HG03280 (cell line): ENCODE measurements around the gene MBD3.

Source experiments
- ATAC-seq: cut with Tn5 transposase; IDR thresholded peaks from one replicate; pipeline ENCODE4 v1.9.1; 2021; ENCODE audit warnings: mild to moderate bottlenecking, moderate library complexity; ENCODE audit not compliant: unreplicated experiment

MBD3 gene

DNA sequence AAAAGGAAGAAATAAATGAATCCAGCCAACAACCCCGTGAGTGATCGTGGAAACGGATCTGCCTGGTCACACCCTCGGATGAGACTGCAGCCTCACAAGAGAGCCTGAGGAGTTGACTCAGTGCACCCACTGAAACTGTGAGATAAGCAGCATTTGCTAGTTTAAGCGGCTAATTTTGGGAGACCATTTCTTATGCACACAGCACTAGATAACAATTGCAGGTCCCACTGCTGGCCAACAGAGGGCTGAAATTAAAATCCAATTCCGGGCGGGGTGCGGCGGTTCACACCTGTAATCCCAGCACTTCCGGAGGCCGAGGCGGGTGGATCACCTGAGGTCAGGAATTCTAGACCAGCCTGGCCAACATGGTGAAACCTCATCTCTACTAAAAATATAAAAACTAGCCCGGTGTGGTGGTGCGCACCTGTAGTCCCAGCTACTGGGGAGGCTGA lies 9.0 kb upstream of the MBD3 start:
- ATAC-seq: no peak

DNA sequence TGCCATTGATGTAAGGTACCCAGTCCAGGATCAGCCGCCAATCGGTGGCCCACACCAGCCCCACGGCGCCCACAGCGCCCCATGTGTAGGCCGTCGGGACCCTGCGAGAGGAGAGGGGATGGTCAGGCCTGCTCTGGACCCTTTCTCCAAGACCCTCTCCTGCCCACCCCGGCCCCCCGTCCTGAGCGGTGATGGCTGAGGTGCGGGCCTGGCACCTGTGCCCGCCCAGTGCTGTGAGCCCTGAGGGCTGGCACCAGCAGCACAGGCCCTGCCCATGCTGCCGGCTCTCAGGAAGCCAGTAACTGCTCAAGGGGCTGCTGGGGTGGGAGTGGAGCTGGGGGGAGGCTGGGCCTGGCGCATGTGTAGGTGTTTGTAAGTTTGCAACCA lies 6.8 kb upstream of the MBD3 start:
- no peak for ATAC-seq

DNA sequence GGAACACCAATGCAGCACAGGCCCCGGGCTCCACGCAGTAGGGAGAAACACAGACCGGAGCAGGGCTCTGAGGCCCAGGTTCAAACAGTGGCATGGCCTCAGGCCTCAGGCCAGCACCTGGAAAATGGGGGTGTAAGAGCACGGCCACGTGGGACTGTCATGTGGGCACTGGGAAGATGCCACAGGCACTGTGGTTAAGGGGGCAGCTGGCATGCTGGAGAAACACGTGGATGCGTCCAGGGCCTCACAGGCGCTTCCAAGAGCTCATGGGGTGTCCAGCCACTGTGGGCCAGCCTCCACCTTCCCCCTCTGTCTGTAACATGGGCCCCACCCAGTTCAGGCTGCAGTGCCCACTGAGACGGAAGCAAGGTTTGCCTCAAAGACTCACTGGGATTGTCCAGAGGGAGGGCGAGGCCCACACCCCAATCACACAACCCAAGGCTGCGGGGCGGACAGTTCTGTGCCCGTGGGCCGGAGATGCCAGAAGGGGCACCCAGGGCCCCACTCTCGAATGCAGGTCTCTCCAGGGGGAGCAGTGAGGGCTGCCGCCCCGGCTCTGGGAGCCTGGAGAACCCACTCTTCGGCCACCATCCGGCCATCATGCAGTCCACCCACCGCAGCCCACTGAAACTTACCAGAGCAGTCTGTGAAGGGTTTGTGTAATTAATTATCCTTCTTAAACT lies 6.3 kb upstream of the MBD3 start:
- no peak for ATAC-seq

- ATAC-seq: no peak
Observed at GRCh38 chr19:1593501-1593772, 772 bp upstream of the MBD3 start.

DNA sequence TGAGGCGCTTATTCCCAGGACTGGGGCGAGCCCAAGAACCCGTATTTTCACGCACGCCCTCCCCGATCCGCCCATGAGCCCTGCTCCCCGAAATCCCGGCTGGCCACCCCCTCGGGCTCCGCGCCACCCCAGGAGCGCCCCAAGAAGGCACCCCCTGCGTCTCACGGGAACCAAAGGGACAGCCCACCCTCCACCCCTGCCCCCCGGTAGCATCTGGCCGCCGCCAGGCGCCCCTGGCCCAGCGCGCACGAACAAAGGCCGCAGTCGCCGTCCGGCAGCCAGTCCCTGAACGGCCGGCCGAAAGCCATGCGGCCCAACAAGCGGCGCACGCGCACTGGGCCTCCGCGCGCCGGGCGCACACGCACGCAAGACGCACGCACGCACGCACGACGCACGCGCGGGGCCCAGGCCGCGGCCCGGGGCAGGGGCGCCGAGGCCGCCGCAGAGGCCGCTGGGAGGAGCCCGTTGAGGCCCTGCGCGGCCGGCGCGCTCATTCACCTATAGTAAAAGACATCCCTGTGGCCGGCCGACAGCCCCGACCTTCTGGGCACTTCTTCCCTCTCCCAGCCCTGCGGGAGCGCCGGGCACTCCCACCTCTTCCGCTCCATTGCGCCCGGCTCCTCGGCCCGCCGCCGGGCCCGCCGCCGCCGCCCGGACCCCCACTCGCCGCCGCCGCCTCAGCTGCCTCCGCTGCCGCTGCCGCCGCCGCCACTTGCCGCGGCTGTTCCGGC lies 476 bp downstream of the MBD3 start:
- peak; percentile 68 for ATAC-seq

DNA sequence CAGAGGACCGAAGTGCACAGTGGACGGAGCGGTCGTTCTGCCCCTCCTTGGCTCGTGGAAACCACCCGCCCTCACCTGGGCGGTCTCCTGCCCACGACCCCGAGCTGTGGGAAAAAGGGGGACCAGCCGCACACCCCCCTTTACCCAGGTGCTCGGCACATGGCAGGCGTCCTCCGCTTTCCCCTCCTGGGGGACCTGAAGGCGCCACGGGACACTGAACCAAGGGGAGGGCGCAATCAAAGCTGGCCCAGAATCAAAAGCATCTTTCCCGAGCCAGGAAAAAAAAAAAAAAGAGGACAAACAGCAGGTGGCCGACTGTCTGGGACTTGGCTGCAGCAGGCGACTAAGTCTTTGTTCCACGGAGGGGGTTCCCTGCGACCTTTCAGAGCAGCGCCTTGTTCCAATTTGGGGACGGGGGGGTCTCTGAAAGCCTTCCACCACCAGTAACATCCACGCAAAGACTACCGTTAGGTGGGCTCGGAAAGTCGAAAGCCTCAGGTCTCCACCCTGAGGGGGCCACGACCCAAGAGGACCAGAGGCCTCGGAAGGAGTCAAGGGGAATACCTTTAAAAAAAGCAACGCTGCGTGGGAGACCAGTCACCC lies 1.1 kb downstream of the MBD3 start:
- no peak for ATAC-seq

DNA sequence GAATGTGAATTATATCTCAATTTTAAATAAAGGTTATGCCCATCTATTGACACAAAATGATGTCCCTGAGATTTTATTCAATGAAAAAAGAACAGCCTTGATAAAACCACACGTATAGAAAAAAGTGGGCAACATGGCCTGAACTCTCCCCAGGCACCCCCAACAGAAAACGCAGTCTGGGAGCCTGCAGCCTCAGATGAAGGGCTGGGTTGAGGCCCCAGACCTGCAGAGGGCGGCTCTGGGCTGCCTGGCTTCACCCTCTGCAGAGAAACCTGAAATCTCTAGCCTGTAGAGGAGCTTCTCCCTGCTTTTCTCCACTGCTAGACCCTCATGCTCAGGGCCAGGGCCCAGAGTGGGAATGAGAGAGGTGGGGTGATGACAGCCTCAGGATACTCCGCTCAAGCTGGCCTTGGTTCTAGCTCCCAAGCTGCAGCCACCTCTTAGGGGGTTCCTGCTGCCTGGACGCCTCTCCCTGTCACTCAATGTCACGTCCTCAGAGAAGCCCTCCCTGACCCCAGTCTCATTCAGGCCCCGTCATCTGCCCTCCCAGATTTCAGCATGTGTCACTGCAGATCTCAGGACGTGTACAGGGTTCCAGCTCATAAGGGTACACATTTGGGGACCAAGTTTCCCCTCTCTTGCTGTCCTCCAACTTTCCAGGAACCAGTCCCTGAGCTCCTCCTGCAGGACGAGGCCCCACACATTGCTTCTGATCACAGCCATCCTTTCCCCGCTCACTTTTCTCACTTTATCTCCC lies 1.8 kb downstream of the MBD3 start:
- no peak for ATAC-seq

- ATAC-seq: no peak
Observed at GRCh38 chr19:1587872-1588271, 4.8 kb downstream of the MBD3 start.

- no peak for ATAC-seq
Observed at GRCh38 chr19:1585243-1585580, 7.5 kb downstream of the MBD3 start.

DNA sequence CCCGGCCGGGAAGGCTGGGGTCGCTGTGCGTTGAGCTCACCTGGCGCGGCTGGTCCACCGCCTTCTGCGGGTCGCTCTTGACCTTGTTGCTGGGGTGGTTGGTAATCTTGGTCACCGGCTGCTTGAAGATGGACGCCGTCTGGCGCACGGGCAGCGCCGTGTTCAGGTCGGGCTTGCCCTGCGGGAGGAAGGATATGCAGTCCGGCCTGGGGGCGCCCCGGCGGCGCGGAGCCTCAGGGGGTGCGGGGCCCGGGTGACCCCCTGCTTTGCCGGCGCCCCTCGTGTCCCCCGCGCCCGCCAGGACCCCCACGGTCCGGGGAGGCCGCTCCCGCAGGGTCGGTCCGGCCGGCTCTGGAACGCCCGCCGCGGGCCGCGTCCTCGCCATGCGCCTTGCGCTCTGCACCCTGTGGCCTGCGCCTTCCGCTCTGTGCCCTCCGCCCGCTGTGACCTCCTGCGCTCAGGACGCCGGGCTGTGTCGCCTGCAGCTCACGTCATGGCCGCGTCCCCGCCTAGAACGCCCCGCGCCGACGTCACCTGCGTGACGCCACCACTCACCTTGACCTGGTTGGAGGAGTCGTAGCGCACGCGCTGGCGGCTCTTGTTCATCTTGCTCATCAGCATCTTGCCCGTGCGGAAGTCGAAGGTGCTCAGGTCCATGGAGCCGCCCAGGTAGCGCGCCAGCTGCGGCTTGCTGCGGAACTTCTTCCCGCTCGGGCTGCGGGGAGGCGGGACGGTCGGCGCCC lies 8.0 kb downstream of the MBD3 start:
- ATAC-seq: no peak

DNA sequence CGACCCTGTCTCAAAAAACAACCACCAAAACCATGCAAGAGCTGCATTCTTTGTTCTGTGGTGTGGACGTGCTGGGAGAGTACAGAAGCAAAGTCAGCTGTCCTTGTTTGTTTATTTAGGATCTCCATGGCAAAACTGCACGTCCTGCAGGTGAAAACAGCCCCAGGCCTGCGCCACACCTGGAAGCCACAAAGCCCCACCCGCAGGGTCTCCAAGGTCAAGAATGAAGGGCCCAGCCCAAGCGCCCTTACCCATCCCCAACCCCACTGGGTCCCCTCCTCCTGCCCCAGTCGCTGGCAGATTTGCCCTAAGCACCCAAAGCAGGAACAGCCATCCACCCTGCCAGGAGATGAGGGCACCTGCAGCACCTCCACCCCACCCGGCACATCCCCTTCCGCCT lies 10.5 kb downstream of the MBD3 start:
- ATAC-seq: no peak

GRCh38 chr19:1580957-1581356 lies 11.7 kb downstream of the MBD3 start:
- ATAC-seq: no peak

GRCh38 chr19:1580382-1580781 lies 12.3 kb downstream of the MBD3 start:
- ATAC-seq: no peak

GRCh38 chr19:1579222-1579621 lies 13.4 kb downstream of the MBD3 start:
- ATAC-seq: no peak

DNA sequence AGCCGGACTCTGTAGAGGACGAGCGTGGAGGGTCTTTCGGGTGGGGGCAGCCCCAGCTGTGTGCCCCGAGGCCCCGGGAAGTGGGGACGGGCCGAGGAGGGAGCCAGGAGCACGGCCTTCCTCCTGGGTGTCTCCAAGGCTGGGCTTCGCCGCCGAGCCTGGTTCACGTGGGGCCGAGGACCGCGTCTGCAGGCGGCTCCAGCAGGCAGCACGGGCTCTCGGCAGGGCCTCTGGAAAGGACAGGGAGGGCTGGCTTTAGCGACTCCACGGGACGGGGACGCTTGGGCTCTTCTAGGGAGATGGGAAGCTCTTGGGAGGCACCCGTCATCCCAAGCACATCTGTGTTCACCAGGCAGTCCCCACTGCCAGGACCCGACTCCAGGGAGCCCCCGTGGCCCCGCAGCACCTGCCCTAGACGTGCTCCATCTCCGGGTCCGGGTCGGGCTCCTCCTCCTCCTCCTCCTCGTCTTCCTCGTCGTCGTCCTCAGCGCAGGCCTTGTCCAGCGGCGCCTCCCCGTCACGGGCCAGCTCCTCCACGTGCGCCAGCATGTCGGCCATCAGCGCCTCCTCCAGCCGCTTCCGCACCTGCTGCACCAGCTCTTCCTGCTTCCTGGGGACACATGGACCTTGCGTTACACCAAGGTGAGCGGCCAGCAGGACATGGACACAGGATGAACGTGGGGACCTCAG lies 14.6 kb downstream of the MBD3 start:
- no peak for ATAC-seq

- ATAC-seq: no peak
Observed at GRCh38 chr19:1577090-1577928, 15.4 kb downstream of the MBD3 start.

- ATAC-seq: no peak
Observed at GRCh38 chr19:1576242-1577089, 16.2 kb downstream of the MBD3 start.

- ATAC-seq: no peak
Observed at GRCh38 chr19:1575323-1576241, 17.1 kb downstream of the MBD3 start.
